GM21786 (cell line): Measurements from ENCODE around the gene VAPB.

Experiments
- ATAC-seq: cut with Tn5 transposase; IDR thresholded peaks from one replicate; pipeline ENCODE4 v1.9.1; 2021; ENCODE audit not compliant: unreplicated experiment

VAPB gene

GRCh38 chr20:58377766-58378401 is 11.1 kb upstream of the VAPB start:
- ATAC-seq = no peak

DNA sequence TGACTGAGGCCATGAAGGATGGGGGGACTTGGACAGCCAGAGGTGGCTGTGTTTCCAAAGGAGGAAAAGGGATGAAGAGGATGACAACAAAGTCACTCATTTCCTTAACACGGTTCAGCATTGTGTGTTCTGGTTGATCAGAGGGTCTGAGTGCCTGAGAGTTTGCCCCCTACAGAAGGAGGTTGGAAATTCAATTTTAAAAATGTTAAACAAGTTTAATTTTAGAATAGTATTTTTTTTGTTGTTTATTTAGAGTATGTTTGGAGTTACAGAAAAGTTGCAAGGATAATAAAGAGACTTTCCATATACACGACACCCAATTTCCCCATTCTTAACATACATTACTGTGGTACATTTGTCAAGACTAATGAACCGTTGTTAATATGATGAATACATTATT is 10.3 kb upstream of the VAPB start:
- ATAC-seq = no peak

DNA sequence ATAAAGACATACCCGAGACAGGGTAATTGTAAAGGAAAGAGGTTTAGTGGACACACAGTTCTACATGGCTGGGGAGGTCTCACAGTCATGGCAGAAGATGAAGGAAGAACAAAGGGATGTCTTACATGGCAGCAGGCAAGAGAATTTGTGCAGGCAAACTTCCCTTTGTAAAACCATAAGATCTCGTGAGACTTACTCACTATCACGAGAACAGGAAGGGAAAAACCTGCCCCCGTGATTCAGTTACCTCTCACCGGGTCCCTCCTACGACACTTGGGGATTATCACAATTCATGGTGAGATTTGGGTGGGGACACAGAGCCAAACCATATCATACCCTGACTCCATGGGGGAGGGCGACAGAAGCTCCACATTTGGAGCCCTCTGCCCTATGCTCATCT is 7.4 kb upstream of the VAPB start:
- ATAC-seq = no peak

DNA sequence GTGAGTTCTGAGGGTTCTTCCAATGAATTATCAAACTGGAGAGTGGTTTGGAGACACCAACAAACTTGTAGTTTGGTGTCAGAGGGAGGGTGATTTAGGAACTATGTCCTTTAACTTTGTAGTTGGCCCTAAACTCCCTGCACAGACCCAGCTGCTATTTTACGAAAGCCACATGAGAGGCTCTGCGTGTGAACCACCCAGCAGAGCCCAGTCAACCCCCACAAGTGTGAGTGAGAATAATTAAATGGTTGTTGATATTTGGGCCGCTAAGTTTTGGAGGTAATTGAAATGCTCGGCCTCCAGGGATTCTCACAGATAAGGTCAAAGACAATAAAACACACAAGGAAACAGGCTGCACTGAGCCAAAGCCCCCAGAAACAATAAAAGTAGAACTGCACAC is 6.9 kb upstream of the VAPB start:
- no peak for ATAC-seq

- no peak for ATAC-seq
These were observed 4.2 kb upstream of the VAPB start for GRCh38 chr20:58384821-58385220.

GRCh38 chr20:58388028-58388601 is 914 bp upstream of the VAPB start:
- no peak for ATAC-seq

GRCh38 chr20:58389324-58389967 is 417 bp downstream of the VAPB start:
- peak; percentile 23 for ATAC-seq

DNA sequence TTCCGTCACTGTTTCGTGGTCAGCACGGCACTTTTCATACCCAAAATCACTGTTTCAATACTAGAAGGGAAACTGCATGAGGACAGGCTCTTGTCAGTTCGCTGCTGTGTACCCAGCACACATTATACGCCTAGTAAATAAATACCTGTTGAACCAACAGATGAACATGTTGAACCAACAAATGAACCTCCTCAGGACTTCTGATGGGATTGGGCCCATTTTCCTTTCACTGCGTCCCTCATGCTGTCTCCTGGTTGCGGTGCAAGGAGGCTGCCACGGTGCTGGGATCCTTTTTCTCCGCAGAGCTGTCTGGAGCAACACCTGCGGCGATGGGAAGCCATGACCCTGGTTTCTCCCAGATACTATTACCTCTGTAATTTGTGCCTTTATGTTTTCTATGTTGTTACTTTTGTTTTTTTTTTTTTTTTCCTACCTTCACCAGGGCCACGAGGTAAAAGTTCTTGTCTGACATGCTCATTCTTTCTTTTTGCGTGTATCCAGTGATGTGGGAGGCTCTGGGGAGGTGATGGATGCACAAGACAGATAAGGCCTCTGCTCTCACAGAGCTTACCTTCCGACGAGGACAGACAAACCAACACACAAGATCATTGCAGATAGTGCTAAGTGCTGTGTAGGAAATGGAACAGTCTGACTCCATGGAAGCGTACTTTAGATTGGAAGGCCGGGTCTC is 1.1 kb downstream of the VAPB start:
- no peak for ATAC-seq

DNA sequence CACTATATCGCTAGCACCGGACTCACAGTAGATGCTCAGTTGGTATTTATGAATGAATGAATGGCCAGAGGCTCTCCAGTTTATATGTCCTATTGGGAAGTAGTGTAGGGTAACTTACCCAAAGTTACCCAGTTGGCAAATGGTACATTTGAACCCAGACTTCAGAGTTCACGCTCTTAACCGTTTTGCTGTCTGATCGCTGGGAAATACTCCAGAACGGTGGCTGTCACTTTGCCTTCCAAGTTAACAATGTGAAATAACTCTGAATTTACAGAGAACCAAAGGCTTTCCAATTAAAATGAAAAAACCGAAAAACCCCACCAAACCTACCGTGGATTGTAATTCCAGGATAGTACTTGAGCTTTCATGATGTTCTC is 1.6 kb downstream of the VAPB start:
- ATAC-seq = no peak

GRCh38 chr20:58392286-58392685 is 3.3 kb downstream of the VAPB start:
- no peak for ATAC-seq

- ATAC-seq = no peak
These were observed 4.3 kb downstream of the VAPB start for GRCh38 chr20:58393299-58393698.

- ATAC-seq = no peak
These were observed 5.8 kb downstream of the VAPB start for GRCh38 chr20:58394801-58395200.

DNA sequence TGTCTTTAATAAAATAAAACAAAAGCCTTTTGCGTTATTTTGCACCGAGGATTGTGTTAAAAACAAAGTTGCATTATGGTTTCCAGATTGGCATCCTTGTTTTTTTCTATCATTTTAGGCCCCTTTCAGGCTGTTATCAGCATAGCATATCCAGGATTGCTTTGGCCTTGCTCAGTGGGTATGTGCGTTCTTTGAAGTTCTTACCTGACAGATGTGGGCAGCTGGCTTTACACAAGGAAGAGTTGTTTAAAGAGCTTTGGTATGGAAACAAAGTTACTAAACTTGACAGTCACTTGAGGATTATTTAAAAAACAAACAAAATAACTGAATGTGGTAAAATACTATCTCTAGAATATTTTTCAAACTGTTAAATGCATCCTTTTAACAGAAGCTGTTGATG is 6.6 kb downstream of the VAPB start:
- ATAC-seq = no peak

- no peak for ATAC-seq
These were observed 8.4 kb downstream of the VAPB start for GRCh38 chr20:58397429-58397828.

DNA sequence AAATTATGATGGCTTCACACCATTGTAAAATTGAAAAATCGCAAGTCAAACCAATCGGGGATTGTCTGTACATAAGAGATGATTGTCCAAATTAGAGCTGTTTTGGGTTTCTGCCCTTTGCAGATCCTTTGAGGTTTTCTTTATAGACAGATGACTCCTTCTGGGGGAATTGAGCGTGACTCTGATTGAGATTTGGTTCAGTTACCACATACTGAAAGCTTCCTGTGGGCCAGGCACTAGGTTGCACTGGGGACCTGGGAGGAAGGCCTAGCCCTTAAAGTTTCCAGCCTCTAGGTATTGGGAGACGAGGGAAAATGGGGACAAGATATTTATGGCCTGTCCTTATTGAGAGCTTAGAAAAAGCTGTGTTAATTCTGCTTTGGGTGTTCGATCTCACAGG is 9.2 kb downstream of the VAPB start:
- no peak for ATAC-seq

- ATAC-seq = no peak
These were observed 10.9 kb downstream of the VAPB start for GRCh38 chr20:58399926-58400325.

- no peak for ATAC-seq
These were observed 12.1 kb downstream of the VAPB start for GRCh38 chr20:58401162-58401561.

DNA sequence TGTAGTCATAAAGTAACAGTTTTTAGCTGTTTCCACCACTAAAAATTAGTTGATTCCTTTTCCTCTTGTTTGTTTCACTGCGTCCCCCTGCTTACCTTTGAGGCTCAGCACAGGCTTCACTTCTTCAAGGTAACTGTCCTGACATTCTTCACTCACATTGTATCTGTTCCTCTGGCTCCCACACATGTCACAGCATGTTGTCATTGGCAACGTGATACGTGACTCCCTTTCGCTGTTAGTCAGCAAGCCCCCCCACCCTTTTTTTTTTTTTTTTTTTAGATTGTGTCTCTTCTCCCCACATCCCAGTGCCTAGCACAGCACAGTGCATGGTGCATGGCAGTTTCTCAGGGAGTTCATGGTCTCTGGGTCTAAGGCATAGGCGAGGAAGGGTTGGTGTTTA is 13.3 kb downstream of the VAPB start:
- ATAC-seq = no peak

DNA sequence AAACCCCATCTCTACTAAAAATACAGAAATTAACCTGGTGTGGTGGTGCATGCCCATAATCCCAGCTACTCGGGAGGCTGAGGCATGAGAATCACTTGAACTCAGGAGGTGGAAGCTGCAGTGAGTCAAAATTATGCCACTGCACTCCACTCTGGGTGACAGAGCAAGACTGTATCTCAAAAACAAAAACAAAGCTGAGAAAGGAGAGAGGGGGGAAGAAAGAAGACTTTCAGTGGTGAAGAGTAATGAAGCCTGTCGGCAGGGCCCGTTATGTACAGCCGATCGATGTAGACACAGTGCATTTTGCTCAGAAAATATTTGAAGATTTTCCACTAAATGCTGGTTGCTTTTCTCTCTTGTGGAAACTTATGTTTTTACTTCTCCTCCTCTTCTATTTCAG is 13.8 kb downstream of the VAPB start:
- ATAC-seq = peak; percentile 69

DNA sequence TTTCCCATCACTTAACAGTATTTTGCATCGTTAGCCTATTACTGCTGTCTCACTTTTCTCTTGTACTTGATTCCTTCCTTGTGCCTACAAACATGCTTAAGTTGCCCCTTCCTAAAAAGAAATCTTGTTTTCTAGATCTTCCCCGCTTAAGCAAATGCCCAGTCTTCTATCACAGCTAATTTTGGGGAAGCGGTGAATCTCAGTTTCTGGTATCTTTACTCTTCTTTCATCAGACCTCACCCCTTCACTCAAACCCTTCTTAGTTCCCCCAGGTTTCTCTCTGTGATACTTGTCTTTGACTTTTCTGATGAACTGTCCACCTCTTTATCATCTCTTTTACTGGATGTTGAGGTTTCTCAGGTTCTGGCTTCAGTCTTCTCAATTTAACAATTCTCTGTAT is 14.2 kb downstream of the VAPB start:
- ATAC-seq = peak; percentile 19

DNA sequence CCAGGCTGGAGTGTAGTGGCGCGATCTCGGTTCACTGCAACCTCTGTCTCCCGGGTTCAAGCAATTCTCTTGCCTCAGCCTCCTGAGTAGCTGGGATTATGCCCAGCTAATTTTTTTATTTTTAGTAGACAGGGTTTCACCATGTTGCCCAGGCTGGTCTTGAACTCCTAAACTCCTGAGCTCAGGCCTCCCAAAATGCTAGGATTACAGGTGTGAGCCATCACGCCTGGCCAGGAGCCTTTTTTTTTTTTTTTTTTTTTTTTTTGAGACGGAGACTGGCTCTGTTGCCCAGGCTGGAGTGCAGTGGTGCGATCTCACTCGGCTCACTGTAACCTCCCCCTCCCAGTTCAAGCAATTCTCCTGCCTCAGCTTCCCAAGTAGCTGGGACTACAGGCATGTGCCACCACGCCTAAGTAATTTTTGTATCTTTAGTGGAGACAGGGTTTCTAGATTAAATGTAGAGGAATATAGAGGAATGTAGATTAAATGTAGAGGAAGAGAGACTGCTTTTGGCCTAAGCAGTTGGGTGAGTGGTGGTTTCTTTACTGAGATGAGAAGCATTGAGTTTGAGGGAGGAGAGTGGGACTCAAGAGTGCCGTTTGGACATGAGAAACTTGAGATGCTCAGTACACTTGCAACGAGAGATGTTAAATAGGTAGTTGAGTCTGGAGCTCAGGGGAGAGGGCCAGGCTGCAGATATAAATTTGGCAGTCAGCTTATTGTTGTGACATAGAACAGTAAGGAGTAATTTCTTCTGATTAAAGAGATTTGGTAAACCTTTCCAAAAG is 16.7 kb downstream of the VAPB start:
- no peak for ATAC-seq
